ENCODE results near the gene MFGE8.

GRCh38 chr15:88904624-88905327, 8.4 kb downstream of the MFGE8 start:
- TF ChIP-seq SAFB2 (IDR thresholded peaks at IDR 0.05; ENCODE audit: borderline replicate concordance, low read depth, low read length, severe bottlenecking) (no peak), ZNF277 (CRISPR knock-in tag; IDR thresholded peaks at IDR 0.05; ENCODE audit: borderline replicate concordance) (no peak), FUS (optimal IDR thresholded peaks at IDR 0.05; ENCODE audit: low read depth, low read length) (no peak)

All from K562 (cell line).